Panc1 (cell line): ENCODE results near the gene VWF.

Experiments used
- SIN3A ChIP-seq: IDR thresholded peaks from 2 replicates; pipeline ENCODE4 v1.6.1; 2012; ENCODE audit warnings: low read depth, mild to moderate bottlenecking, low read length, moderate library complexity, borderline replicate concordance; ENCODE audit not compliant: insufficient read depth
- TCF7L2 ChIP-seq: IDR thresholded peaks from 2 replicates; pipeline ENCODE4 v1.6.1; 2011; ENCODE audit warnings: mild to moderate bottlenecking, low read depth, low read length, inconsistent platforms

DNA sequence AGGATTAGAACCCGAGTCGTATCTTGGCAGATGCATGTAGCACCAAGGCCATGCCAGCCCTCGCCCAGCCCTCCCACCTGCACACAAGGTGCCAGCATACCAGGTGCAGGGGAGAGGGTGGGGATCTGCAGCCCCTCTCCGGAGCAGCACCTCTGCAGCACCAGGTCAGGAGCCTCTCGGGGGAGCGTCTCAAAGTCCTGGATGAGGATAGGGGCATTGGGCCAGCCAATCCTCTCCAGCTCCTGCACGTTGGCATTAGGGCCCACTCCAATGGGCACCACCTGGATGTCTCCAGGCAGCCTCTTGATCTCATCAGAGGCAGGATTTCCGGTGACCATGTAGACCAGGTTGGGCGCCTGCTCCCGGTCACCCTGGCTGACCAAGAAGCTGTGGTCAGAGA, 106.2 kb downstream of the VWF start:
- TF ChIP-seq TCF7L2 (no peak), SIN3A (no peak)
